Activated CD4-positive, alpha-beta memory T cell treated with anti-CD3 and anti-CD28 coated beads for 36 hours (primary cell): ENCODE results near the gene ECE2. TPM values are rescaled to one million over a fixed set of nuclear protein-coding genes. Genes with fewer than 3 reads are reported as not detected.

Experiments
- CTCF ChIA-PET: fragments of 350-600 bp; sonication (Branson Sonifier 250); formaldehyde crosslinking; loops from one replicate; lab custom pipeline; 2021; ENCODE audit warnings: antibody characterized with exemption, inconsistent platforms; lab: Charles Lee
- POLR2A ChIA-PET: fragments of 350-600 bp; sonication (Branson Sonifier 250); formaldehyde crosslinking; loops from one replicate; lab custom pipeline; 2021; ENCODE audit warnings: antibody characterized with exemption; lab: Charles Lee
- DNase-seq: peaks from one replicate; pipeline ENCODE4 v3.0.0-alpha.2; 2020
- H3K27ac Mint-ChIP-seq: one replicate; pipeline ENCODE4 v1.8.0; 2021; ENCODE audit warnings: mixed read lengths
- H3K27me3 Mint-ChIP-seq: one replicate; pipeline ENCODE4 v1.8.0; 2021; ENCODE audit warnings: mixed read lengths
- H3K36me3 Mint-ChIP-seq: one replicate; pipeline ENCODE4 v1.8.0; 2021; ENCODE audit warnings: mixed read lengths
- H3K4me1 Mint-ChIP-seq: one replicate; pipeline ENCODE4 v1.8.0; 2021; ENCODE audit warnings: low read depth, mixed read lengths
- H3K4me3 Mint-ChIP-seq: one replicate; pipeline ENCODE4 v1.8.0; 2021; ENCODE audit warnings: mild to moderate bottlenecking, mixed read lengths
- H3K9me3 Mint-ChIP-seq: one replicate; pipeline ENCODE4 v1.8.0; 2021; ENCODE audit warnings: mixed read lengths
- intact Hi-C: fragments of 100-400 bp; cut with micrococcal nuclease; formaldehyde crosslinking; loops from one replicate; pipeline ENCODE4 v1.15.1; 2023
- total RNA-seq, 2 experiments: library from RNA; stranded (reverse); gene quantifications; one replicate each; pipeline ENCODE4 v1.2.3, GENCODE V29; 2021

The ECE2 gene
- total RNA-seq: not detected

DNA sequence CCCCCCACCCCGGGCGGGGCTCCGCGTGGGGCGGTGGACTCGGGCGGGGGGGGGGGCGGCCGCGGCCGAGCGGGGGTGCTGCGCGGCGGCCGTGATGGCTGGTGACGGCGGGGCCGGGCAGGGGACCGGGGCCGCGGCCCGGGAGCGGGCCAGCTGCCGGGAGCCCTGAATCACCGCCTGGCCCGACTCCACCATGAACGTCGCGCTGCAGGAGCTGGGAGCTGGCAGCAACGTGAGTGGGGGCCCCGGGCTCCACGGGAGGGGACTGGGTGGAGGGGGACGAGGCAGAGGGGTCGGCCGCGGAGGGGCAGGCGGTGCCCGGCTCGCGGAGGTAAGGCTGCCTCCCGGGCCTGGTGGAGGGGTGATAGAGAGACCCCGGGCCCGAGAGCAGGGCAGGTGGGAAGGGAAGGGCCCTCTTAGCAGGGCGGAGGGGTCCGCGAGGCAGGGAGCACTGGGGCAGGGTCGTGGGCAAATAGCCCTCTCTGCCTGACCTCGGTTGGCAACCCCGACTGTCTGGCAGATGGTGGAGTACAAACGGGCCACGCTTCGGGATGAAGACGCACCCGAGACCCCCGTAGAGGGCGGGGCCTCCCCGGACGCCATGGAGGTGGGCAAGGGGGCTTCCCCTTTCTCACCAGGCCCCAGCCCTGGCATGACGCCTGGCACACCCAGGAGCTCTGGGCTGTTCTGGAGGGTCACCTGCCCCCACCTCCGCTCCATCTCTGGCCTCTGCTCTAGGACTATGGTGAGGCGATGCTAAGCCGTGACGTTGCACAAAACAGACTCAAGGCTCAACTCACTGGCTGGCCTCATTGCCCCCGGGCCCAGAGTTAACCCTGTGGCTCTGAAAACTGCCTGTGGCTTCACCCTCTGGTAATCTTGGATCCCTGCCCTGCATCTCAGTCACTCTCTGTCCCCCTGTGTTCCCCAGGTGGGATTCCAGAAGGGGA lies at the start of gene ECE2:
TSS of gene ECE2 (plus strand) at position 62 of the 950 bp plus-strand sequence. CDS start at position 194, 132 bp downstream.
- intact Hi-C loops: no loop called here
- no peak for DNase-seq
- peaks cover 5% of the 10 kb centered on the region for H3K4me1 Mint-ChIP-seq
- H3K36me3 Mint-ChIP-seq: no peaks in the 10 kb centered on the region
- H3K27me3 Mint-ChIP-seq: peaks cover 33% of the 10 kb centered on the region
- ChIA-PET CTCF (no interaction called here), POLR2A (no interaction called here)
- H3K27ac Mint-ChIP-seq: no peak within 1 kb of the TSS
- H3K9me3 Mint-ChIP-seq: no peaks in the 10 kb centered on the region
- H3K4me3 Mint-ChIP-seq: no peak within 1 kb of the TSS

DNA sequence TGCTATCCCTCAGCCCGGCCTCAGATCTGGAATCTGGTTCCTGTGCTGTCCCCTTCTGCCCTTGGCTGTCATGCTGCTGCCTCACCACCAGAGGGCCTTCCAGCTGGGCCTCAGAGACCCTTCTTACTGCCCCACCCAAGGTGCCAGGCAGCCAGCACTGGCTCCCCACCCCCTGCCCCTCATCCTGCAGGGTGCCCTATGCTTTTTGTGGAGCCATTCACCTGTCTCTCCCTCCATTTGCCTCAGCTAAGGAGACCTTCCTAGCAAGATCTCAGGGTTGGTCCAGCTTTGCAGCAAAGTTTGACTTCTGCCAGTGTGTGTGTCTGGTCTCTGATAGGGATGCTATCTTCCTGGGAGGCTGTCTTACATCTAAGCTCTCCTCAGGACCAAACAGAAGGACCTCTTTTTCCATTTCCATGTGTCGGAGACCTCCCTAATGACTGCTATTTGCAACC lies 48.3 kb upstream of the ECE2 start:
- CTCF ChIA-PET: interaction anchor here (0.6 to 5.4 kb wide), 41 partner anchors 10 to 343 kb away, joined by 3 to 94 read pairs (median 5); partner anchors contain the start of genes ABCC5, ALG3, CAMK2N2 and DVL3
- Mint-ChIP-seq H3K4me3 (no peak overlapping the region), H3K27ac (no peak overlapping the region), H3K36me3 (no peaks in the 10 kb centered on the region), H3K27me3 (peaks cover 44% of the 10 kb centered on the region), H3K4me1 (peaks cover 9% of the 10 kb centered on the region), H3K9me3 (no peaks in the 10 kb centered on the region)
- intact Hi-C loops: loop anchor here (1.0 kb wide), 2 partner anchors 23 to 62 kb away; no protein-coding TSS in a partner anchor
- POLR2A ChIA-PET: interaction anchor here (1.6 kb wide), 1 partner anchor 22 kb away, joined by 5 read pairs; the partner anchor contains the start of gene EEF1AKMT4
- DNase-seq: peak; percentile 60

GRCh38 chr3:184228376-184229137 lies 47.3 kb upstream of the ECE2 start:
- H3K4me3 Mint-ChIP-seq: peak overlapping the region; percentile 49
- peaks cover 9% of the 10 kb centered on the region for H3K4me1 Mint-ChIP-seq
- no peak overlapping the region for H3K27ac Mint-ChIP-seq
- intact Hi-C loops: no loop called here
- ChIA-PET CTCF (interaction anchor here (0.6 to 5.4 kb wide), 31 partner anchors 10 to 344 kb away, joined by 3 to 94 read pairs (median 6); partner anchors contain the start of genes ALG3, CAMK2N2, EEF1AKMT4 and PARL), POLR2A (interaction anchor here (1.6 kb wide), 1 partner anchor 21 kb away, joined by 5 read pairs; the partner anchor contains the start of gene EEF1AKMT4)
- no peaks in the 10 kb centered on the region for H3K9me3 Mint-ChIP-seq
- H3K36me3 Mint-ChIP-seq: no peaks in the 10 kb centered on the region
- DNase-seq: no peak
- H3K27me3 Mint-ChIP-seq: peaks cover 47% of the 10 kb centered on the region

DNA sequence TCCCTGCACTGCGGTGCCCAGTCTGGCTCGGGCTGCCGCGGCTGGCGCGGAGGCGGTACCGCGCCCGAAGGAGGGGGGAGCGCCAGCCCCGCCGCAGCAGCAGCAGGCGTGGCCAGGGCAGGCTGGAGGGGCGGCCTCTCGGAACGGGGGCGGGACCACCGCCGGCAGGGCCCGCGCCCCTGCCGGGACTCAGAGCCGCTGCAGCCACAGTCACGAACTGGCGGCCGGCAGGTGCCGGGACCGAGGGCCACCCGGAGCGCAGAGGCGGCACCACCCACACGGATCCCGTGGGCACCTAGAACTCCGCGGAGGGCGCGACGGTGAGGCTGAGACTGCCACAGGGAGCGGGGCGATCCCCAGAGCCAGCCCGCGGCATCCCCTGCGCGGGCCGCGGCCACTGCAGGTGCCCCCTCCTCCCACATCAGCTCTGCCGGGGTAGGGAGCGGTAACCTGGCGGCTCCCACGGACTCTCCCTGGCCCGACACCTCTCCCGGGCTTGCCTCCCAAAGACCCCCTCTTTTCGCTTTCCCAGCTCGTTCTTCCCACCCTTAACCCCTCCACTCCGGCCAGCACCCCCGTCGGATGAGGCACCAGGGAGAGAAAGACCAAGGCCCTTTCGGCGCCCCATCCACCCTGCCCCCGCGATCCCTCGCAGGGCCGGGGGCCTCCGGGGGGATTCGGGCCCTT lies 46.3 kb upstream of the ECE2 start, which contains the start of gene VWA5B2:
TSS of gene VWA5B2 (plus strand) at position 192 of the 687 bp plus-strand sequence. CDS start 944 bp downstream, outside the sequence.
- peaks cover 45% of the 10 kb centered on the region for H3K27me3 Mint-ChIP-seq
- H3K36me3 Mint-ChIP-seq: no peaks in the 10 kb centered on the region
- no peaks in the 10 kb centered on the region for H3K9me3 Mint-ChIP-seq
- no peak within 1 kb of the TSS for H3K27ac Mint-ChIP-seq
- H3K4me1 Mint-ChIP-seq: peaks cover 9% of the 10 kb centered on the region
- ChIA-PET POLR2A (interaction anchor here (1.0 to 1.6 kb wide), 2 partner anchors 11 to 20 kb away, joined by 3 to 6 read pairs; partner anchors contain the start of gene EEF1AKMT4), CTCF (interaction anchor here (1.0 to 5.4 kb wide), 3 partner anchors 9 to 179 kb away, joined by 3 to 94 read pairs (median 50); partner anchors contain the start of gene EEF1AKMT4)
- peak; percentile 73 for DNase-seq
- peak within 1 kb of the TSS; percentile 49 for H3K4me3 Mint-ChIP-seq
- intact Hi-C loops: no loop called here

DNA sequence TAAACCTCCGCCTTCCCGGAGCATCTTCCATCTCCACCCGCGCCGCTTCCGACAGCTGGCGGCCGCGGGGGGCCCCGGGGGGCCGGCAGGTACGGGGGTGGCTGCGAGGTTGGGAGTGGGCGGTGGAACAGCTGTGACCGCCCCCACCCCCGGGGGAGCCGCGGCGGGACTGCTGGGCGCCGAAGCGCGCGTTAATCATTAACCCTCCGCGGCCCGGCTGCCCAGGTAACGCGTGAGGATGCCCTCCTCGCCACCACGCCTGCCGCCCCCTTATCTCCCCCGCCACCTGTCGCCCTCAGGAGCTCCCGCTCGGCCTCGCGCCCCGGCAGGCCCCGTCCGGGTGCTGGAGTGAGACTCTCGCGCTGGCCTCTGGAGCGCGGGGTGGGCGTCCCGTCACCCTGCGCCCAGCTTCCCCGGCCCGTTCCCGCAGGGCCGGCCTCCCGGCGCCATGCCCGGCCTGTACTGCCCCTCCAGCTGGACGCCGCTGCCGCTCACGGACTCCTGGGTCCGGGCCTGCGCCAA lies 45.7 kb upstream of the ECE2 start:
- H3K4me3 Mint-ChIP-seq: no peak overlapping the region
- DNase-seq: peak; percentile 14
- POLR2A ChIA-PET: interaction anchor here (1.0 to 1.6 kb wide), 2 partner anchors 10 to 20 kb away, joined by 3 to 6 read pairs; partner anchors contain the start of gene EEF1AKMT4
- CTCF ChIA-PET: interaction anchor here (1.0 to 5.4 kb wide), 2 partner anchors 23 to 180 kb away, joined by 3 to 94 read pairs; partner anchors contain the start of gene EEF1AKMT4
- intact Hi-C loops: no loop called here
- H3K27ac Mint-ChIP-seq: no peak overlapping the region
- peaks cover 45% of the 10 kb centered on the region for H3K27me3 Mint-ChIP-seq
- peaks cover 9% of the 10 kb centered on the region for H3K4me1 Mint-ChIP-seq
- H3K36me3 Mint-ChIP-seq: no peaks in the 10 kb centered on the region
- H3K9me3 Mint-ChIP-seq: no peaks in the 10 kb centered on the region

DNA sequence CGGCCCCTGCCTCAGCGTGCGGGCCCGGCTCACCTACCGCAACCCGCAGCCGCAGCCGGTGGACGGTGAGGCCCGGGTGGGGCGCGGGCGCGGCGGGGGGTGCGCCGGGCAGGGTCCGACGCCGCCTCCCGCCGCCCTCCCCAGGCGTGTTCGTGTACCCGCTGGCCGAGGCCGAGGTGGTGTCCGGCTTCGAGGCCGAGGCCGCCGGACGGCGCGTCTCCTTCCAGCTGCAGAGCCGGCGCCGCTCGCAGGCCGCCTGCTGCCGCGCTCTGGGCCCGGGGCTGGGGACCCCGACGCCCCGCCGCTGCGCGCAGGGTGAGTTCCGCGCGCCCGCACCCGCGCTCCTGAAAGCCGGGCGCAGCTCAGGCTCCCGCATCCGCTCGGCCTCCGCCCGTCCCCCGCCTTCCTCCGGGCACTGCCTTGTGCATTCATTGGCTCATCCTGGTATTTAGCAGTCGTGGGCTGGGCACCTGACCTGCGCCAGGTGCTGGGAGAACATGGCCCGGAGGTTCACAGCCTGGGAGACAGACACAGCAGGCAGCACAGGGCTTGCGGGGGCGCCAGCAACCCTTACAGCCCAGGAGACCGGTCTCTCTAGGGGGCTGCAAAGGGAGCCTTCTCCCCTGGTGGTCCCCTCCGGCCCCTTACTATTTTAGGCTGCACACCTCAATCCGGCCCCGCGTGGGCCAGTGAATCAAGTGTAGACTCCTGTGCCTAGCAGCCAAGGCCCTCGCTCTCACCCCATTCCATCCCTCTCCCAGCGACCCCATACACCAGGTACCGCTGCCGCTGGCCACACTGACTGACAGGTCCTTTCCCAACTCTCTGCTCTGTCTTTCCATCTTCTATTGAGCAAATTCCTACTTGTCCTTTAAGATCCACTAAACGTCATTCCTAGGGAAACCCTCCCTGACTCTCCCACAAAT lies 45.0 kb upstream of the ECE2 start:
- POLR2A ChIA-PET: interaction anchor here (1.0 to 1.6 kb wide), 2 partner anchors 10 to 19 kb away, joined by 3 to 6 read pairs; partner anchors contain the start of gene EEF1AKMT4
- intact Hi-C loops: no loop called here
- Mint-ChIP-seq H3K27ac (no peak overlapping the region), H3K4me1 (peaks cover 9% of the 10 kb centered on the region), H3K27me3 (peaks cover 42% of the 10 kb centered on the region), H3K9me3 (no peaks in the 10 kb centered on the region), H3K4me3 (peak overlapping the region; percentile 57), H3K36me3 (no peaks in the 10 kb centered on the region)
- no peak for DNase-seq
- CTCF ChIA-PET: interaction anchor here (1.0 to 5.4 kb wide), 3 partner anchors 23 to 181 kb away, joined by 3 to 94 read pairs (median 7); partner anchors contain the start of gene EEF1AKMT4

GRCh38 chr3:184231671-184232070 lies 44.2 kb upstream of the ECE2 start:
- no peak overlapping the region for H3K4me3 Mint-ChIP-seq
- intact Hi-C loops: no loop called here
- ChIA-PET CTCF (interaction anchor here (2.9 kb wide), 1 partner anchor 57 kb away, joined by 7 read pairs; no protein-coding TSS in a partner anchor), POLR2A (no interaction called here)
- H3K36me3 Mint-ChIP-seq: no peaks in the 10 kb centered on the region
- no peak for DNase-seq
- no peaks in the 10 kb centered on the region for H3K9me3 Mint-ChIP-seq
- peaks cover 38% of the 10 kb centered on the region for H3K27me3 Mint-ChIP-seq
- no peak overlapping the region for H3K27ac Mint-ChIP-seq
- H3K4me1 Mint-ChIP-seq: peaks cover 9% of the 10 kb centered on the region

GRCh38 chr3:184233127-184233843 lies 42.5 kb upstream of the ECE2 start:
- DNase-seq: no peak
- POLR2A ChIA-PET: no interaction called here
- Mint-ChIP-seq H3K36me3 (no peaks in the 10 kb centered on the region), H3K4me3 (no peak overlapping the region), H3K4me1 (peaks cover 9% of the 10 kb centered on the region), H3K9me3 (no peaks in the 10 kb centered on the region), H3K27ac (no peak overlapping the region), H3K27me3 (peaks cover 29% of the 10 kb centered on the region)
- CTCF ChIA-PET: interaction anchor here (0.8 to 2.9 kb wide), 2 partner anchors 13 to 56 kb away, joined by 3 to 7 read pairs; no protein-coding TSS in a partner anchor
- intact Hi-C loops: no loop called here

- intact Hi-C loops: no loop called here
- no peak for DNase-seq
- Mint-ChIP-seq H3K27ac (no peak overlapping the region), H3K4me3 (no peak overlapping the region), H3K9me3 (no peaks in the 10 kb centered on the region), H3K36me3 (no peaks in the 10 kb centered on the region), H3K4me1 (peaks cover 6% of the 10 kb centered on the region), H3K27me3 (peaks cover 22% of the 10 kb centered on the region)
- CTCF ChIA-PET: no interaction called here
- POLR2A ChIA-PET: no interaction called here
Observed at GRCh38 chr3:184234224-184234623, 41.6 kb upstream of the ECE2 start.
